Keratinocyte (primary cell): Measurements from ENCODE around the gene NEXN. TPM values are rescaled to one million over a fixed set of nuclear protein-coding genes. Genes with fewer than 3 reads are reported as not detected.

ENCODE experiments used
- DNase-seq: peaks from one replicate; pipeline ENCODE4 v3.0.0-alpha.2; 2011; ENCODE audit warnings: low read depth, missing footprints, low spot score
- FAIRE-seq: peaks from 2 replicates; lab custom pipeline; 2011; peaks lifted over from hg19 to GRCh38; lab: Jason Lieb, UNC
- H2AFZ ChIP-seq: 2 replicates; pipeline ENCODE4 v1.6.0; 2012; ENCODE audit warnings: low read length, control low read depth, inconsistent platforms; ENCODE audit not compliant: control insufficient read depth
- H3K27ac ChIP-seq: 2 replicates; pipeline ENCODE4 v1.5.1; 2011; ENCODE audit warnings: low read length; ENCODE audit not compliant: control insufficient read depth, insufficient read depth
- H3K27me3 ChIP-seq: 3 replicates; pipeline ENCODE4 v1.6.0; 2011; ENCODE audit warnings: low read length; ENCODE audit not compliant: control insufficient read depth, insufficient read depth; ENCODE audit errors: extremely low read depth
- H3K36me3 ChIP-seq, 2 experiments: 2 replicates in 1 of 2; 3 replicates in 1 of 2; pipeline ENCODE4 v1.5.1; 2011; ENCODE audit warnings: low read length in 2 of 2, mild to moderate bottlenecking in 1 of 2; ENCODE audit not compliant: control insufficient read depth in 2 of 2, insufficient read depth in 2 of 2; ENCODE audit errors: extremely low read depth in 1 of 2
- H3K4me1 ChIP-seq: 3 replicates; pipeline ENCODE4 v1.5.1; 2011; ENCODE audit warnings: low read length; ENCODE audit not compliant: control insufficient read depth, insufficient read depth; ENCODE audit errors: extremely low read depth
- H3K4me2 ChIP-seq: 3 replicates; pipeline ENCODE4 v1.6.0; 2011; ENCODE audit warnings: low read depth, low read length; ENCODE audit not compliant: control insufficient read depth, insufficient read depth; ENCODE audit errors: extremely low read depth
- H3K4me3 ChIP-seq, 3 experiments: fragments of 200-600 bp in 1 of 3; sonication (generic) in 1 of 3; 2 replicates in 2 of 3; 3 replicates in 1 of 3; pipeline ENCODE4 v1.5.1; 2011 to 2016; ENCODE audit warnings: low read length in 3 of 3, mild to moderate bottlenecking in 3 of 3, control low read depth in 2 of 3, inconsistent platforms in 1 of 3, low read depth in 1 of 3, mixed read lengths in 1 of 3, mixed run types in 1 of 3, moderate library complexity in 1 of 3; ENCODE audit not compliant: control insufficient read depth in 2 of 3, insufficient read depth in 2 of 3; ENCODE audit errors: extremely low read depth in 1 of 3
- H3K79me2 ChIP-seq: 2 replicates; pipeline ENCODE4 v1.6.0; 2012; ENCODE audit warnings: low read length; ENCODE audit not compliant: control insufficient read depth, insufficient read depth
- H3K9ac ChIP-seq: 3 replicates; pipeline ENCODE4 v1.6.0; 2011; ENCODE audit warnings: low read length; ENCODE audit not compliant: control insufficient read depth, insufficient read depth; ENCODE audit errors: extremely low read depth
- H3K9me1 ChIP-seq: 3 replicates; pipeline ENCODE4 v1.6.0; 2011; ENCODE audit warnings: low read length; ENCODE audit not compliant: control insufficient read depth, insufficient read depth; ENCODE audit errors: extremely low read depth
- H3K9me3 ChIP-seq: 2 replicates; pipeline ENCODE4 v1.5.1; 2012; ENCODE audit warnings: low read depth, low read length; ENCODE audit not compliant: control insufficient read depth
- H4K20me1 ChIP-seq: 3 replicates; pipeline ENCODE4 v1.6.0; 2011; ENCODE audit warnings: low read length; ENCODE audit not compliant: control insufficient read depth, insufficient read depth; ENCODE audit errors: extremely low read depth
- EZH2 ChIP-seq: IDR thresholded peaks from one replicate; pipeline ENCODE4 v1.6.1; 2012; ENCODE audit warnings: inconsistent platforms, mild to moderate bottlenecking, low read length, moderate library complexity
- dilution Hi-C: fragments of 300-500 bp; cut with MboI; formaldehyde crosslinking; loops from one replicate; pipeline ENCODE4 v1.7.0; 2020; ENCODE audit warnings: low sequenced_read_pairs; ENCODE audit not compliant: extremely low pct_ligation_motif_present
- polyA plus RNA-seq, 5 experiments: library from polyadenylated mRNA; depleted of rRNA in 3 of 5; stranded (reverse) in 3 of 5; stranded (forward) in 1 of 5; unstranded in 1 of 5; fragments of >200 nt; gene quantifications; 1 replicate in 1 of 5; 2 replicates in 3 of 5; 3 replicates in 1 of 5; pipeline versions ENCODE4 v1.2.1 to v1.2.3, GENCODE V29; 2011 to 2012; ENCODE audit warnings: missing spikeins in 2 of 5, low read depth in 1 of 5, low replicate concordance in 1 of 5
- TF ChIP-seq, protein P1 (sequence below), 3 experiments: IDR thresholded peaks in 1 of 3; conservative IDR thresholded peaks in 1 of 3; optimal IDR thresholded peaks in 1 of 3; 2 replicates in 2 of 3; 3 replicates in 1 of 3; pipeline versions ENCODE3 to v1.5.1; 2011; ENCODE audit warnings: low read length in 3 of 3, mild to moderate bottlenecking in 3 of 3, moderate library complexity in 2 of 3, control low read depth in 1 of 3, inconsistent platforms in 1 of 3; ENCODE audit not compliant: insufficient read depth in 2 of 3; ENCODE audit errors: extremely low read depth in 1 of 3

The NEXN gene
- polyA plus RNA-seq, 1 donor (not counting 4 experiments of a cell fraction or from before 2014, with no cell fraction given), result 2.3 TPM

DNA sequence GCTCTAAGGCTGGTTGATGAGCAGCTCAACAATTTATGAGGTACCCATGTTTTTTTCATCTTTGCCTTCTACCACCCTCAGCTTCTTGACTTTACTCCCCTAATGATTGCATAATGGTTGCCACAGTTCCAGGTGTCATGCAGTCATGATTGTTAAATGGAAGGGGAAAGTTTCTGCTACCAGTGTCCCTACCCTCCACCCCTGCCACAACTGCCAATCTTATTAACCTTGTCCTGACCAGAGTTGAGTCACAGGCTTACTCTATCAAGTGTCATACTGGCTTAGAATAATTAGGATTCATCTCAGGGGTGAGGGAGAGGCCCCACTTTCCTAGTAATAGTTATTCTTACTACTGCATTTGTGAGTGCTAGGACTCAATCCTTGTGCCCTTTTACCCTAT lies 98.4 kb downstream of the NEXN start:
- H3K4me3 ChIP-seq, result no peak overlapping the region
- TF ChIP-seq EZH2, result no peak
- TF ChIP-seq, protein P1, sequence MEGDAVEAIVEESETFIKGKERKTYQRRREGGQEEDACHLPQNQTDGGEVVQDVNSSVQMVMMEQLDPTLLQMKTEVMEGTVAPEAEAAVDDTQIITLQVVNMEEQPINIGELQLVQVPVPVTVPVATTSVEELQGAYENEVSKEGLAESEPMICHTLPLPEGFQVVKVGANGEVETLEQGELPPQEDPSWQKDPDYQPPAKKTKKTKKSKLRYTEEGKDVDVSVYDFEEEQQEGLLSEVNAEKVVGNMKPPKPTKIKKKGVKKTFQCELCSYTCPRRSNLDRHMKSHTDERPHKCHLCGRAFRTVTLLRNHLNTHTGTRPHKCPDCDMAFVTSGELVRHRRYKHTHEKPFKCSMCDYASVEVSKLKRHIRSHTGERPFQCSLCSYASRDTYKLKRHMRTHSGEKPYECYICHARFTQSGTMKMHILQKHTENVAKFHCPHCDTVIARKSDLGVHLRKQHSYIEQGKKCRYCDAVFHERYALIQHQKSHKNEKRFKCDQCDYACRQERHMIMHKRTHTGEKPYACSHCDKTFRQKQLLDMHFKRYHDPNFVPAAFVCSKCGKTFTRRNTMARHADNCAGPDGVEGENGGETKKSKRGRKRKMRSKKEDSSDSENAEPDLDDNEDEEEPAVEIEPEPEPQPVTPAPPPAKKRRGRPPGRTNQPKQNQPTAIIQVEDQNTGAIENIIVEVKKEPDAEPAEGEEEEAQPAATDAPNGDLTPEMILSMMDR (optimal IDR thresholded peaks at IDR 0.05 in 1 of 3, IDR thresholded peaks at IDR 0.05 in 1 of 3, conservative IDR thresholded peaks at IDR 0.05 in 1 of 3; ENCODE audit: extremely low read depth in 1 of 3, insufficient read depth in 2 of 3, low read length in 3 of 3), result no peak
- H3K9me1 ChIP-seq, result no peaks in the 10 kb centered on the region
- H2AFZ ChIP-seq, result no peak overlapping the region
- H3K36me3 ChIP-seq, result peaks cover 0 to 2% of the 10 kb centered on the region in 2 experiments
- no peak for FAIRE-seq
- H3K4me2 ChIP-seq, result no peak overlapping the region
- H3K27me3 ChIP-seq, result no peaks in the 10 kb centered on the region
- H3K9ac ChIP-seq, result no peak overlapping the region
- no peak overlapping the region for H3K27ac ChIP-seq
- dilution Hi-C loops, result no loop called here
- H4K20me1 ChIP-seq, result no peaks in the 10 kb centered on the region
- H3K79me2 ChIP-seq, result peaks cover 49% of the 10 kb centered on the region
- H3K9me3 ChIP-seq, result no peaks in the 10 kb centered on the region
- no peak for DNase-seq
- peaks cover 13% of the 10 kb centered on the region for H3K4me1 ChIP-seq

DNA sequence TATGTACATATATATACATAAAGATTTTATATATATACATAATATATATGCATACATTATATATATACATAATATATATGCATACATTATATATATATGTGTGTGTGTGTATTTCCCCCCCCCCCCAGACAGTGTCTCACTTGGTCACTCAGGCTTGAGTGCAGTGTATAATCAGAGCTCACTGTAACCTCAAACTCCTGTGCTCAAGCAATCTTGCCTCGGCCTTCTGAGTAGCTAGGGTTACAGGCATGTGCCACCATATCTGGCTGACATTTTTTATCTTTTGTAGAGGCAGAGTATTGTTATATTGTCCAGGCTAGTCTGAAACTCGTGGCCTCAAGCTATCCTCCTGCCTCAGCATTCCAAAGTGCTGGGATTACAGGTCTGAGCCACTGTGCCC lies 99.5 kb downstream of the NEXN start:
- Histone ChIP-seq H3K4me1 (peaks cover 14% of the 10 kb centered on the region), H3K9me1 (no peaks in the 10 kb centered on the region), H3K36me3 (peaks cover 0 to 2% of the 10 kb centered on the region in 2 experiments), H3K79me2 (peaks cover 46% of the 10 kb centered on the region), H3K9me3 (no peaks in the 10 kb centered on the region), H3K4me2 (no peak overlapping the region), H3K4me3 (no peak overlapping the region), H4K20me1 (no peaks in the 10 kb centered on the region), H3K27me3 (no peaks in the 10 kb centered on the region), H3K9ac (no peak overlapping the region), H2AFZ (no peak overlapping the region), H3K27ac (no peak overlapping the region)
- FAIRE-seq, result no peak
- DNase-seq, result no peak
- dilution Hi-C loops, result no loop called here
- TF ChIP-seq, protein P1 (optimal IDR thresholded peaks at IDR 0.05 in 1 of 3, IDR thresholded peaks at IDR 0.05 in 1 of 3, conservative IDR thresholded peaks at IDR 0.05 in 1 of 3; ENCODE audit: extremely low read depth in 1 of 3, insufficient read depth in 2 of 3, low read length in 3 of 3), result no peak
- TF ChIP-seq EZH2, result no peak
